Erythroblast (primary cell): ENCODE results near the gene RMI2.

ENCODE experiments used
- GATA1 ChIP-seq: IDR thresholded peaks from 2 replicates; pipeline ENCODE4 v1.6.1; 2011; ENCODE audit warnings: low read depth, mild to moderate bottlenecking, control low read depth, low read length, moderate library complexity
- POLR2A ChIP-seq: IDR thresholded peaks from 2 replicates; pipeline ENCODE4 v1.6.1; 2011; ENCODE audit warnings: mild to moderate bottlenecking, low read length

- TF ChIP-seq GATA1 (no peak), POLR2A (no peak)
Observed at GRCh38 chr16:11350921-11351335, 5.7 kb downstream of the RMI2 start.
